Fibroblast of skin of back (primary cell): Measurements from ENCODE around the gene MAP3K4.

Source experiments
- DNase-seq: peaks from one replicate; pipeline ENCODE4 v3.0.0-alpha.2; 2013

The MAP3K4 gene

GRCh38 chr6:161151660-161152526 is 160.3 kb downstream of the MAP3K4 start:
- DNase-seq, result no peak

- DNase-seq, result no peak
Measured at GRCh38 chr6:161152527-161152862, 160.9 kb downstream of the MAP3K4 start.

GRCh38 chr6:161152907-161153662 is 161.5 kb downstream of the MAP3K4 start:
- no peak for DNase-seq

- no peak for DNase-seq
Measured at GRCh38 chr6:161153725-161154124, 162.2 kb downstream of the MAP3K4 start.

GRCh38 chr6:161154796-161155335 is 163.3 kb downstream of the MAP3K4 start:
- no peak for DNase-seq

- no peak for DNase-seq
Measured at GRCh38 chr6:161161121-161161520, 169.6 kb downstream of the MAP3K4 start.

- peak; percentile 71 for DNase-seq
Measured at GRCh38 chr6:161161889-161162624, 170.5 kb downstream of the MAP3K4 start.

GRCh38 chr6:161162722-161163121 is 171.2 kb downstream of the MAP3K4 start:
- DNase-seq, result no peak

- no peak for DNase-seq
Measured at GRCh38 chr6:161163466-161164181, 172.1 kb downstream of the MAP3K4 start.

- DNase-seq, result no peak
Measured at GRCh38 chr6:161164182-161164625, 172.6 kb downstream of the MAP3K4 start.

GRCh38 chr6:161166176-161166575 is 174.6 kb downstream of the MAP3K4 start:
- DNase-seq, result no peak

- DNase-seq, result no peak
Measured at GRCh38 chr6:161166677-161167076, 175.1 kb downstream of the MAP3K4 start.
